Measurements from ENCODE around the gene PEX26.
"Not testable (repeated sequence)": the region's sequence is repeated elsewhere in the genome, so short reads cannot be mapped to it uniquely, and the experiment has no call there.

The PEX26 gene

GRCh38 chr22:18056807-18057474, 20.8 kb upstream of the PEX26 start:
- no peak for DNase-seq

- no peak for DNase-seq
Measured at GRCh38 chr22:18057568-18058209, 20.1 kb upstream of the PEX26 start.

- DNase-seq, result no peak
Measured at GRCh38 chr22:18058371-18059093, 19.3 kb upstream of the PEX26 start.

GRCh38 chr22:18059094-18059417, 18.7 kb upstream of the PEX26 start:
- DNase-seq, result no peak

GRCh38 chr22:18059473-18059872, 18.3 kb upstream of the PEX26 start:
- no peak for DNase-seq

GRCh38 chr22:18059991-18060390, 17.8 kb upstream of the PEX26 start:
- no peak for DNase-seq

- DNase-seq, result no peak
Measured at GRCh38 chr22:18060646-18061620, 16.9 kb upstream of the PEX26 start.

- DNase-seq, result no peak
Measured at GRCh38 chr22:18062421-18062820, 15.4 kb upstream of the PEX26 start.

GRCh38 chr22:18063306-18063705, 14.5 kb upstream of the PEX26 start:
- DNase-seq, result no peak

GRCh38 chr22:18063715-18064114, 14.1 kb upstream of the PEX26 start:
- DNase-seq, result not testable (repeated sequence)

GRCh38 chr22:18064636-18065035, 13.2 kb upstream of the PEX26 start:
- no peak for DNase-seq

GRCh38 chr22:18065256-18065655, 12.5 kb upstream of the PEX26 start:
- no peak for DNase-seq

- DNase-seq, result no peak
Measured at GRCh38 chr22:18066181-18066859, 11.5 kb upstream of the PEX26 start.

GRCh38 chr22:18067121-18067520, 10.7 kb upstream of the PEX26 start:
- no peak for DNase-seq

- DNase-seq, result no peak
Measured at GRCh38 chr22:18067548-18068341, 10.0 kb upstream of the PEX26 start.

- DNase-seq, result no peak
Measured at GRCh38 chr22:18068381-18068988, 9.3 kb upstream of the PEX26 start.

GRCh38 chr22:18069041-18069440, 8.7 kb upstream of the PEX26 start:
- DNase-seq, result no peak

GRCh38 chr22:18070041-18070440, 7.7 kb upstream of the PEX26 start:
- DNase-seq, result no peak

- no peak for DNase-seq
Measured at GRCh38 chr22:18070556-18071306, 7.1 kb upstream of the PEX26 start.

- not testable (repeated sequence) for DNase-seq
Measured at GRCh38 chr22:18071307-18071967, 6.4 kb upstream of the PEX26 start.

All from NCI-H82 (cell line).